Panc1 (cell line): ENCODE results near the gene TSPAN14. TPM values are rescaled to one million over a fixed set of nuclear protein-coding genes. Genes with fewer than 3 reads are reported as not detected.

Experiments used
- ATAC-seq: fragments of 200-7000 bp; cut with Tn5 transposase; 2 replicates; pipeline ENCODE4 v1.9.1; 2020; ENCODE audit warnings: mild to moderate bottlenecking, moderate library complexity
- BruUV-seq: library from RNA; stranded (reverse); fragments of 400-500 nt; replicated peaks from 2 replicates; lab custom pipeline; 2021; lab: Mats Ljungman, UMichigan
- CTCF ChIA-PET: fragments of 300-600 bp; sonication (Branson Sonifier 250); formaldehyde crosslinking; loops from one replicate; lab custom pipeline; 2022; ENCODE audit warnings: antibody characterized with exemption; lab: Charles Lee
- POLR2A ChIA-PET: fragments of 300-600 bp; sonication (Branson Sonifier 250); formaldehyde crosslinking; loops from one replicate; lab custom pipeline; 2022; ENCODE audit warnings: antibody characterized with exemption; lab: Charles Lee
- DNase-seq: peaks from one replicate; pipeline ENCODE4 v3.0.0-alpha.2; 2010; ENCODE audit warnings: low read depth, low spot score
- H3K27ac ChIP-seq: 2 replicates; pipeline ENCODE4 v1.5.1; 2011; ENCODE audit warnings: mild to moderate bottlenecking, low read length, inconsistent platforms
- H3K27me3 ChIP-seq: fragments of 200-500 bp; sonication (Bioruptor generic); 2 replicates; pipeline ENCODE4 v1.6.0; 2014; ENCODE audit warnings: low read length, inconsistent platforms; ENCODE audit not compliant: control insufficient read depth, insufficient read depth
- H3K36me3 ChIP-seq: fragments of 200-500 bp; sonication (Bioruptor generic); 2 replicates; pipeline ENCODE4 v1.5.1; 2014; ENCODE audit warnings: inconsistent platforms, mild to moderate bottlenecking, low read length, moderate library complexity; ENCODE audit not compliant: control insufficient read depth, insufficient read depth
- H3K4me1 ChIP-seq: 2 replicates; pipeline ENCODE4 v1.5.1; 2011; ENCODE audit warnings: inconsistent platforms, mild to moderate bottlenecking, low read length, moderate library complexity; ENCODE audit not compliant: control insufficient read depth, insufficient read depth
- H3K4me3 ChIP-seq, 2 experiments: 2 replicates each; pipeline ENCODE4 v1.5.1; 2011 to 2012; ENCODE audit warnings: low read depth in 2 of 2, low read length in 2 of 2, mild to moderate bottlenecking in 2 of 2, inconsistent platforms in 1 of 2, moderate library complexity in 1 of 2
- H3K9me3 ChIP-seq: fragments of 200-500 bp; sonication (Bioruptor generic); 2 replicates; pipeline ENCODE4 v1.5.1; 2014; ENCODE audit warnings: low read depth, mild to moderate bottlenecking, inconsistent platforms, low read length, moderate library complexity; ENCODE audit not compliant: control insufficient read depth, insufficient read depth
- POLR2AphosphoS5 ChIP-seq: IDR thresholded peaks from 2 replicates; pipeline ENCODE4 v1.6.1; 2012; ENCODE audit warnings: mild to moderate bottlenecking, low read depth, low read length, moderate library complexity
- REST ChIP-seq, 2 experiments: IDR thresholded peaks; 2 replicates each; pipeline ENCODE4 v1.6.1; 2011 to 2012; ENCODE audit warnings: low read depth in 2 of 2, control low read depth in 1 of 2, low read length in 1 of 2, mild to moderate bottlenecking in 1 of 2, moderate library complexity in 1 of 2; ENCODE audit not compliant: insufficient read depth in 1 of 2
- SIN3A ChIP-seq: IDR thresholded peaks from 2 replicates; pipeline ENCODE4 v1.6.1; 2012; ENCODE audit warnings: low read depth, mild to moderate bottlenecking, low read length, moderate library complexity, borderline replicate concordance; ENCODE audit not compliant: insufficient read depth
- TCF7L2 ChIP-seq: IDR thresholded peaks from 2 replicates; pipeline ENCODE4 v1.6.1; 2011; ENCODE audit warnings: mild to moderate bottlenecking, low read depth, low read length, inconsistent platforms
- in situ Hi-C: cut with HindIII; loops from 2 replicates; pipeline ENCODE4 v1.10.0; 2016; ENCODE audit warnings: low sequenced_read_pairs, low pct_unique_long_range_greater_than_20kb
- intact Hi-C: fragments of 100-400 bp; cut with micrococcal nuclease; formaldehyde crosslinking; loops from one replicate; pipeline ENCODE4 v1.10.0; 2022; ENCODE audit not compliant: unreplicated experiment
- total RNA-seq: library from RNA; stranded (reverse); gene quantifications from one replicate; pipeline ENCODE4 v1.2.1, GENCODE V29; 2021; ENCODE audit not compliant: unreplicated experiment
- TF ChIP-seq, protein P1 (sequence below): fragments of 450-650 bp; IDR thresholded peaks from 2 replicates; pipeline ENCODE4 v1.5.1; 2017; ENCODE audit warnings: mild to moderate bottlenecking

Gene TSPAN14
- total RNA-seq, 1 experiment from 2014 or later, result 39.0 TPM

DNA sequence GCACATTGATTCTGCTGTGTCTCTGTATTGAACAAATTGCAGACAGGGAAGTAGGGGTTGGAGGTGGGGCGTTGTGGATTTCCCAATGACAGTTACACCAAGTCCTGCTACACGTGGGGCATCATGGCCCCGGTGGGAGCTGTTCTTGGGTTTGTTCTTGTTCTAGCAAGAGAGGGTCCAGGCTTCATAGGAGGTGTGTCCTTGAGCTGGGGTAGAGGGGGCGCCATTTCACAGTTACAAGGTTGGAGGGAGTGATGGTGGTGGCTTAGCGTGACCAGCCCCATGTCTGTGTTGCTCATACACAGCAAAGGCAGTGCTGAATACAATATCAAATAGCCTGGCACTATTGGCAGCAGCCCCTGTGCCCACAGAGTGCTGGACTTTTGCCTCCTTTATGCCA lies 99.3 kb downstream of the TSPAN14 start:
- H3K36me3 ChIP-seq, result no peaks in the 10 kb centered on the region
- H3K4me3 ChIP-seq, result no peak overlapping the region
- DNase-seq, result no peak
- H3K4me1 ChIP-seq, result no peaks in the 10 kb centered on the region
- CTCF ChIA-PET, result no interaction called here
- intact Hi-C loops, result no loop called here
- POLR2A ChIA-PET, result no interaction called here
- in situ Hi-C loops, result no loop called here
- H3K27ac ChIP-seq, result no peak overlapping the region
- H3K9me3 ChIP-seq, result no peaks in the 10 kb centered on the region
- no TSS peak for BruUV-seq
- TF ChIP-seq POLR2AphosphoS5 (no peak), REST (IDR thresholded peaks at IDR 0.05; ENCODE audit: insufficient read depth in 1 of 2, low read depth in 2 of 2, low read length in 1 of 2) (no peak), TCF7L2 (no peak), SIN3A (no peak)
- TF ChIP-seq, protein P1, sequence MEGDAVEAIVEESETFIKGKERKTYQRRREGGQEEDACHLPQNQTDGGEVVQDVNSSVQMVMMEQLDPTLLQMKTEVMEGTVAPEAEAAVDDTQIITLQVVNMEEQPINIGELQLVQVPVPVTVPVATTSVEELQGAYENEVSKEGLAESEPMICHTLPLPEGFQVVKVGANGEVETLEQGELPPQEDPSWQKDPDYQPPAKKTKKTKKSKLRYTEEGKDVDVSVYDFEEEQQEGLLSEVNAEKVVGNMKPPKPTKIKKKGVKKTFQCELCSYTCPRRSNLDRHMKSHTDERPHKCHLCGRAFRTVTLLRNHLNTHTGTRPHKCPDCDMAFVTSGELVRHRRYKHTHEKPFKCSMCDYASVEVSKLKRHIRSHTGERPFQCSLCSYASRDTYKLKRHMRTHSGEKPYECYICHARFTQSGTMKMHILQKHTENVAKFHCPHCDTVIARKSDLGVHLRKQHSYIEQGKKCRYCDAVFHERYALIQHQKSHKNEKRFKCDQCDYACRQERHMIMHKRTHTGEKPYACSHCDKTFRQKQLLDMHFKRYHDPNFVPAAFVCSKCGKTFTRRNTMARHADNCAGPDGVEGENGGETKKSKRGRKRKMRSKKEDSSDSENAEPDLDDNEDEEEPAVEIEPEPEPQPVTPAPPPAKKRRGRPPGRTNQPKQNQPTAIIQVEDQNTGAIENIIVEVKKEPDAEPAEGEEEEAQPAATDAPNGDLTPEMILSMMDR, result no peak
- peaks cover 19% of the 10 kb centered on the region for H3K27me3 ChIP-seq
- ATAC-seq, result no peak

GRCh38 chr10:80554050-80554449 lies 99.9 kb downstream of the TSPAN14 start:
- Histone ChIP-seq H3K27ac (no peak overlapping the region), H3K36me3 (no peaks in the 10 kb centered on the region), H3K4me1 (no peaks in the 10 kb centered on the region), H3K4me3 (no peak overlapping the region), H3K27me3 (peaks cover 19% of the 10 kb centered on the region), H3K9me3 (no peaks in the 10 kb centered on the region)
- POLR2A ChIA-PET, result no interaction called here
- DNase-seq, result no peak
- ATAC-seq, result no peak
- in situ Hi-C loops (no loop called here), intact Hi-C loops (no loop called here)
- no TSS peak for BruUV-seq
- TF ChIP-seq SIN3A, result no peak
- TF ChIP-seq TCF7L2, result no peak
- TF ChIP-seq POLR2AphosphoS5, result no peak
- TF ChIP-seq, protein P1, result no peak
- TF ChIP-seq REST (IDR thresholded peaks at IDR 0.05; ENCODE audit: insufficient read depth in 1 of 2, low read depth in 2 of 2, low read length in 1 of 2), result no peak
- CTCF ChIA-PET, result no interaction called here
